Measurements from ENCODE around the gene ARMH4. TPM values are rescaled to one million over a fixed set of nuclear protein-coding genes. Genes with fewer than 3 reads are reported as not detected.
"Not testable (repeated sequence)": the region's sequence is repeated elsewhere in the genome, so short reads cannot be mapped to it uniquely, and the experiment has no call there.

ARMH4 gene
- total RNA-seq, 1 donor from 2014 or later = 57.1 TPM

GRCh38 chr14:58130116-58130782, 21.8 kb downstream of the ARMH4 start:
- no peak for TF ChIP-seq CTCF (IDR thresholded peaks at IDR 0.05; ENCODE audit: partially characterized antibody, unreplicated experiment)
- DNase-seq = no peak
- H3K36me3 Mint-ChIP-seq (ENCODE audit: unreplicated experiment) = peaks cover 11% of the 10 kb centered on the region
- H3K4me3 Mint-ChIP-seq (ENCODE audit: unreplicated experiment) = no peak overlapping the region
- peaks cover 3% of the 10 kb centered on the region for H3K4me1 Mint-ChIP-seq (ENCODE audit: low read depth, unreplicated experiment)
- H3K27me3 Mint-ChIP-seq (ENCODE audit: unreplicated experiment) = no peaks in the 10 kb centered on the region
- peaks cover 9% of the 10 kb centered on the region for H3K9me3 Mint-ChIP-seq (ENCODE audit: unreplicated experiment)
- no peak overlapping the region for H3K27ac Mint-ChIP-seq (ENCODE audit: unreplicated experiment)

DNA sequence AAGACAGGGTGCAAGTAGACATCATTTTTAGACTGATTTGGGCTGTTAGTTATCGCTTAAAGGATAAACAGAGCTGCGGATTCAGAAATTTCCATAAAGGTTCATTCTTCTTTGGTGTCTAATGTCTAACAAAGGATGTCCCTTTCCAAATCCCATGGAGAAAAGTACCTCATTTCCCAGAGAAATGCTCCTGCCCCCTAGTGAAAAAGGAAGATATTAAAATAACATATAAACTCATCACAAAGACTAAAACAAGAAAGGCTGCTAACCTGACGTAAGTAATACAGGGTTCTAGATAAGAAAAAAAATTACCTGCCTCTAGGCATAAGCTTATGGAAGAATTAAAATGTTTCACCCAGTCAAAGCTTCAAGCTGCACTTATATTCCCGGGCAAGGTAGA, 22.8 kb downstream of the ARMH4 start:
- Mint-ChIP-seq H3K27me3 (ENCODE audit: unreplicated experiment) (no peaks in the 10 kb centered on the region), H3K4me1 (ENCODE audit: low read depth, unreplicated experiment) (peaks cover 3% of the 10 kb centered on the region), H3K9me3 (ENCODE audit: unreplicated experiment) (peaks cover 9% of the 10 kb centered on the region), H3K36me3 (ENCODE audit: unreplicated experiment) (peaks cover 13% of the 10 kb centered on the region), H3K27ac (ENCODE audit: unreplicated experiment) (no peak overlapping the region), H3K4me3 (ENCODE audit: unreplicated experiment) (no peak overlapping the region)
- DNase-seq = no peak
- TF ChIP-seq CTCF (IDR thresholded peaks at IDR 0.05; ENCODE audit: partially characterized antibody, unreplicated experiment) = no peak

GRCh38 chr14:58128416-58128815, 23.6 kb downstream of the ARMH4 start:
- no peak for TF ChIP-seq CTCF (IDR thresholded peaks at IDR 0.05; ENCODE audit: partially characterized antibody, unreplicated experiment)
- Mint-ChIP-seq H3K27me3 (ENCODE audit: unreplicated experiment) (no peaks in the 10 kb centered on the region), H3K4me3 (ENCODE audit: unreplicated experiment) (no peak overlapping the region), H3K4me1 (ENCODE audit: low read depth, unreplicated experiment) (peaks cover 3% of the 10 kb centered on the region), H3K9me3 (ENCODE audit: unreplicated experiment) (peaks cover 9% of the 10 kb centered on the region), H3K36me3 (ENCODE audit: unreplicated experiment) (peaks cover 16% of the 10 kb centered on the region), H3K27ac (ENCODE audit: unreplicated experiment) (no peak overlapping the region)
- DNase-seq = no peak

- H3K27me3 Mint-ChIP-seq (ENCODE audit: unreplicated experiment); DNase-seq; H3K27ac Mint-ChIP-seq (ENCODE audit: unreplicated experiment); H3K4me1 Mint-ChIP-seq (ENCODE audit: low read depth, unreplicated experiment); H3K9me3 Mint-ChIP-seq (ENCODE audit: unreplicated experiment); H3K4me3 Mint-ChIP-seq (ENCODE audit: unreplicated experiment): not testable (repeated sequence)
- H3K36me3 Mint-ChIP-seq (ENCODE audit: unreplicated experiment) = peaks cover 16% of the 10 kb centered on the region
Measured at GRCh38 chr14:58122546-58122945, 29.5 kb downstream of the ARMH4 start.

DNA sequence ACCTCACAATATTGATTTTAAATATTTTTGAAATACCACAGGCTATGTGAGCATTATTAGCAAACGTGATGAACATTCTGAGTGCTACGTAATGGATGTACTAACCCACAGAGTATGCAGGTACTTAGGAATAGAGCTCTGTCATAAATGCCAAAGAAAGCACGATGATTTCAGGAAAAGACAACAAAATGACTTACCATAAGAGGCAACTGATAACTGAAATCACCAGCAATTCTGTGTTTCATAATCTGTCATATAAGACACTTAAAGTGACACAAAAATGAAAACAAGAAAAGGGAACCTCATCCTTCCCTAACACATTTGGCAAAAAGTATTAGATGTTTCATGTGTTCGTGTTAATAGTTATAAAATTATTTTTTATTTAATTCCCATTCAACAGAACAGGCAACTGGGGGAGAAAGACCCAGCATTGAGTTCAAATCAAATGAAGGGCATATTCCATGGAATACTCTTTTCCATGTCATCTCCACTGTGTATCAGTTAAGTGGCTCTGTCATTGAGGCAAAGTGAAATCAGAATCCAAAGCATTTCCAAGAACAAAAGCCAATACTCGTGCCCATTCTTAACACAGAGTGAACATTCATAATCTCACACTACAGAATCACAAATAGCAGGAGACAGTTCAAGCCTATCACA, 30.4 kb downstream of the ARMH4 start:
- H3K4me3 Mint-ChIP-seq (ENCODE audit: unreplicated experiment) = no peak overlapping the region

More for the DNA sequence above, 30.4 kb downstream of the ARMH4 start:
- DNase-seq = no peak
- no peak overlapping the region for H3K27ac Mint-ChIP-seq (ENCODE audit: unreplicated experiment)
- H3K27me3 Mint-ChIP-seq (ENCODE audit: unreplicated experiment) = no peaks in the 10 kb centered on the region
- H3K4me1 Mint-ChIP-seq (ENCODE audit: low read depth, unreplicated experiment) = no peaks in the 10 kb centered on the region
- H3K9me3 Mint-ChIP-seq (ENCODE audit: unreplicated experiment) = peaks cover 9% of the 10 kb centered on the region
- TF ChIP-seq CTCF (IDR thresholded peaks at IDR 0.05; ENCODE audit: partially characterized antibody, unreplicated experiment) = no peak
- H3K36me3 Mint-ChIP-seq (ENCODE audit: unreplicated experiment) = peaks cover 16% of the 10 kb centered on the region

Measured in glutamatergic neuron (in vitro differentiated cells).